ENCODE measurements around the gene HBA2. TPM values are rescaled to one million over a fixed set of nuclear protein-coding genes. Genes with fewer than 3 reads are reported as not detected.
"Not testable (repeated sequence)": the region's sequence is repeated elsewhere in the genome, so short reads cannot be mapped to it uniquely, and the experiment has no call there.

The HBA2 gene
- total RNA-seq, 2 donors from 2014 or later, result 3.5 to 64.9 TPM

GRCh38 chr16:154217-155030, 18.3 kb upstream of the HBA2 start:
- Histone ChIP-seq H3K27me3 (peaks cover 10% of the 10 kb centered on the region), H3K4me1 (no peaks in the 10 kb centered on the region), H3K36me3 (no peaks in the 10 kb centered on the region), H3K9me3 (no peaks in the 10 kb centered on the region), H3K27ac (no peak overlapping the region), H3K4me3 (peak overlapping the region; percentile 37), H3K9ac (ENCODE audit: low read depth in 2 of 2, low read length in 2 of 2) (peak overlapping the region; percentile 34 to 43)
- no peak for DNase-seq
- no peak for TF ChIP-seq CTCF (IDR thresholded peaks at IDR 0.05)
- intact Hi-C loops (cut with DNase I), result no loop called here

GRCh38 chr16:155031-155398, 17.7 kb upstream of the HBA2 start:
- no peak overlapping the region for H3K27ac ChIP-seq
- no peaks in the 10 kb centered on the region for H3K4me1 ChIP-seq
- no peak overlapping the region for H3K9ac ChIP-seq (ENCODE audit: low read depth in 2 of 2, low read length in 2 of 2)
- no peaks in the 10 kb centered on the region for H3K36me3 ChIP-seq
- intact Hi-C loops (cut with DNase I), result no loop called here
- no peak overlapping the region for H3K4me3 ChIP-seq
- peaks cover 10% of the 10 kb centered on the region for H3K27me3 ChIP-seq
- TF ChIP-seq CTCF (IDR thresholded peaks at IDR 0.05), result no peak
- no peak for DNase-seq
- no peaks in the 10 kb centered on the region for H3K9me3 ChIP-seq

GRCh38 chr16:159136-159849, 13.4 kb upstream of the HBA2 start:
- no peak for TF ChIP-seq CTCF (IDR thresholded peaks at IDR 0.05)
- peaks cover 9% of the 10 kb centered on the region for H3K27me3 ChIP-seq
- intact Hi-C loops (cut with DNase I), result no loop called here
- H3K27ac ChIP-seq, result no peak overlapping the region
- H3K36me3 ChIP-seq, result no peaks in the 10 kb centered on the region
- H3K4me3 ChIP-seq, result no peak overlapping the region
- no peak overlapping the region for H3K9ac ChIP-seq (ENCODE audit: low read depth in 2 of 2, low read length in 2 of 2)
- no peak for DNase-seq
- H3K4me1 ChIP-seq, result no peaks in the 10 kb centered on the region
- H3K9me3 ChIP-seq, result no peaks in the 10 kb centered on the region

- H3K4me1 ChIP-seq; intact Hi-C loops (cut with DNase I); DNase-seq; H3K36me3 ChIP-seq; H3K4me3 ChIP-seq; H3K9me3 ChIP-seq; H3K27ac ChIP-seq; H3K9ac ChIP-seq (ENCODE audit: low read depth in 2 of 2, low read length in 2 of 2); H3K27me3 ChIP-seq: not testable (repeated sequence)
Measured at GRCh38 chr16:160242-160641, 12.4 kb upstream of the HBA2 start.

GRCh38 chr16:160691-161190, 11.9 kb upstream of the HBA2 start:
- no peak for DNase-seq
- no peak overlapping the region for H3K9ac ChIP-seq (ENCODE audit: low read depth in 2 of 2, low read length in 2 of 2)
- TF ChIP-seq CTCF (IDR thresholded peaks at IDR 0.05), result no peak
- H3K4me3 ChIP-seq, result no peak overlapping the region
- intact Hi-C loops (cut with DNase I), result no loop called here
- H3K27ac ChIP-seq, result no peak overlapping the region
- H3K4me1 ChIP-seq, result no peaks in the 10 kb centered on the region
- H3K9me3 ChIP-seq, result no peaks in the 10 kb centered on the region
- H3K36me3 ChIP-seq, result no peaks in the 10 kb centered on the region
- H3K27me3 ChIP-seq, result peaks cover 8% of the 10 kb centered on the region

Measured in colonic mucosa (tissue), 4 donors.